Fibroblast of lung (primary cell): Measurements from ENCODE around the gene NFIC. TPM values are rescaled to one million over a fixed set of nuclear protein-coding genes. Genes with fewer than 3 reads are reported as not detected.

Source experiments
- DNase-seq, 2 donors: peaks; one replicate each; pipeline versions ENCODE4 v3.0.0 to v3.0.0-alpha.2; 2010; ENCODE audit warnings: low read depth in 2 of 2
- H2AFZ ChIP-seq: 2 replicates; pipeline ENCODE4 v1.5.1; 2012; ENCODE audit warnings: low read length, control low read depth, inconsistent platforms
- H3K27ac ChIP-seq: 2 replicates; pipeline ENCODE4 v1.5.1; 2011; ENCODE audit warnings: low read length, control low read depth; ENCODE audit not compliant: insufficient read depth
- H3K27me3 ChIP-seq: 2 replicates; pipeline ENCODE4 v1.5.1; 2011; ENCODE audit warnings: mild to moderate bottlenecking, low read length; ENCODE audit not compliant: control insufficient read depth, insufficient read depth
- H3K36me3 ChIP-seq: 2 replicates; pipeline ENCODE4 v1.5.1; 2011; ENCODE audit warnings: low read length; ENCODE audit not compliant: control insufficient read depth, insufficient read depth
- H3K4me1 ChIP-seq: 2 replicates; pipeline ENCODE4 v1.5.1; 2011; ENCODE audit warnings: low read length; ENCODE audit not compliant: control insufficient read depth, insufficient read depth; ENCODE audit errors: extremely low read depth
- H3K4me2 ChIP-seq: 2 replicates; pipeline ENCODE4 v1.5.1; 2011; ENCODE audit warnings: low read length, control low read depth; ENCODE audit not compliant: insufficient read depth; ENCODE audit errors: extremely low read depth
- H3K4me3 ChIP-seq, 4 experiments: fragments of 200-600 bp in 1 of 4; sonication (generic) in 1 of 4; replicated peaks in 1 of 4; 2 replicates each; pipeline ENCODE4 v1.5.1; 2011 to 2016; ENCODE audit warnings: low read length in 4 of 4, low read depth in 3 of 4, mild to moderate bottlenecking in 3 of 4, control low read depth in 2 of 4, inconsistent platforms in 1 of 4, mixed read lengths in 1 of 4; ENCODE audit not compliant: insufficient read depth in 1 of 4; ENCODE audit errors: control extremely low read depth in 1 of 4
- H3K79me2 ChIP-seq: 2 replicates; pipeline ENCODE4 v1.5.1; 2012; ENCODE audit warnings: mild to moderate bottlenecking, low read length, inconsistent platforms; ENCODE audit not compliant: control insufficient read depth, insufficient read depth
- H3K9ac ChIP-seq: 2 replicates; pipeline ENCODE4 v1.5.1; 2011; ENCODE audit warnings: mild to moderate bottlenecking, low read length, control low read depth; ENCODE audit not compliant: insufficient read depth
- H3K9me3 ChIP-seq: 2 replicates; pipeline ENCODE4 v1.5.1; 2012; ENCODE audit warnings: low read depth, low read length; ENCODE audit not compliant: control insufficient read depth, insufficient read depth
- H4K20me1 ChIP-seq: 2 replicates; pipeline ENCODE4 v1.5.1; 2011; ENCODE audit warnings: low read length; ENCODE audit not compliant: control insufficient read depth, insufficient read depth; ENCODE audit errors: extremely low read depth
- EZH2 ChIP-seq: IDR thresholded peaks from 2 replicates; pipeline ENCODE4 v1.5.1; 2012; ENCODE audit warnings: low read length, control low read depth, mild to moderate bottlenecking; ENCODE audit errors: missing control alignments
- polyA plus RNA-seq, 2 donors: library from polyadenylated mRNA; depleted of rRNA in 1 of 2; stranded (reverse) in 1 of 2; unstranded in 1 of 2; fragments of >200 nt; gene quantifications; 2 replicates each; pipeline ENCODE4 v1.2.1, GENCODE V29; 2011 to 2012; ENCODE audit warnings: missing spikeins in 1 of 2
- total RNA-seq: library from RNA; depleted of rRNA; stranded (reverse); fragments of >200 nt; gene quantifications from 2 replicates; pipeline ENCODE4 v1.2.1, GENCODE V29; 2014
- TF ChIP-seq, protein P1 (sequence below), 2 donors: IDR thresholded peaks in 1 of 2; conservative IDR thresholded peaks in 1 of 2; 1 replicate in 1 of 2; 2 replicates in 1 of 2; pipeline ENCODE4 v1.5.1; 2011 to 2012; ENCODE audit warnings: low read length in 2 of 2, control low read depth in 1 of 2, inconsistent platforms in 1 of 2, low read depth in 1 of 2, mild to moderate bottlenecking in 1 of 2

The NFIC gene
- total and polyA plus RNA-seq, 2 donors (not counting 1 experiment from before 2014, with no cell fraction given): 7.9 to 66.4 TPM

DNA sequence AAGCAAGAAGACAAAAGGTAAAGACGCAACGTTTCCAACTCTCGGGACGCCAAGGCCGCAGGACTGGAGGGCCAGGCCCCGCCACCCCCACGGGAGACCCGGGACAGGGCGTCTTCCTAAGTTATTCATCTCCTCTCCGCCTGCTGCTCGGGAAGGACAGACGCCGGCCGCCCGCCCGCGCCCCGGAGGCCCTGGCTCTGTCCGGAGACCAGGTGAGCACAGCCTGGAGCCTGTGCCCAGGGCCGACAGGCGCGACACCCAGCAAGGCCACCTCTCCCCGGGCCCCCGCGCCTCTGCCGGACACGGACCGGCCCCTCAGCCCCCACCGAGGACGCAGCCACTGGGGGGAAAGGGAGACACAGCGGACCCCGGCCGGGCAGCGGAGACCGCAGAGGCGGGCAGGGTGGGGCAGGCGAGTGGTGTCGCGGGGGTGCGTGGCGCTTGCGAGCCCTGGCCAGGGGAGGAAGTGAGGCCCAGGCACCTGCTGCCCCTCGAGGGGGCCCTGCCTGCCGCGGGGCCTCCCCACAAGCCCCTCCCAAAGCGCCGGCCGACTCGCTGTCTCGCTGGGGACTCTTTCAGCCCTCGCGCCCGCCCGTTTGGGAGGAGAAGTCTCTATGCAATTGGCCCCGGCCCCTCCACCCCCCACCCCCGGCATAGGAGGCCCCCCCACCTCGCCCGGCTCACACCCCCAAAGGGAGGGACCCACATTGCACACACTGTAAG is 96.8 kb downstream of the NFIC start:
- peaks cover 15% of the 10 kb centered on the region for H3K4me1 ChIP-seq
- no peak overlapping the region for H3K9ac ChIP-seq
- H3K27ac ChIP-seq: no peak overlapping the region
- no peaks in the 10 kb centered on the region for H3K9me3 ChIP-seq
- H3K79me2 ChIP-seq: peaks cover 4% of the 10 kb centered on the region
- no peak for TF ChIP-seq EZH2
- TF ChIP-seq, protein P1, sequence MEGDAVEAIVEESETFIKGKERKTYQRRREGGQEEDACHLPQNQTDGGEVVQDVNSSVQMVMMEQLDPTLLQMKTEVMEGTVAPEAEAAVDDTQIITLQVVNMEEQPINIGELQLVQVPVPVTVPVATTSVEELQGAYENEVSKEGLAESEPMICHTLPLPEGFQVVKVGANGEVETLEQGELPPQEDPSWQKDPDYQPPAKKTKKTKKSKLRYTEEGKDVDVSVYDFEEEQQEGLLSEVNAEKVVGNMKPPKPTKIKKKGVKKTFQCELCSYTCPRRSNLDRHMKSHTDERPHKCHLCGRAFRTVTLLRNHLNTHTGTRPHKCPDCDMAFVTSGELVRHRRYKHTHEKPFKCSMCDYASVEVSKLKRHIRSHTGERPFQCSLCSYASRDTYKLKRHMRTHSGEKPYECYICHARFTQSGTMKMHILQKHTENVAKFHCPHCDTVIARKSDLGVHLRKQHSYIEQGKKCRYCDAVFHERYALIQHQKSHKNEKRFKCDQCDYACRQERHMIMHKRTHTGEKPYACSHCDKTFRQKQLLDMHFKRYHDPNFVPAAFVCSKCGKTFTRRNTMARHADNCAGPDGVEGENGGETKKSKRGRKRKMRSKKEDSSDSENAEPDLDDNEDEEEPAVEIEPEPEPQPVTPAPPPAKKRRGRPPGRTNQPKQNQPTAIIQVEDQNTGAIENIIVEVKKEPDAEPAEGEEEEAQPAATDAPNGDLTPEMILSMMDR (conservative IDR thresholded peaks at IDR 0.05 in 1 of 2, IDR thresholded peaks at IDR 0.05 in 1 of 2; ENCODE audit: low read depth in 1 of 2, low read length in 2 of 2): no peak
- no peak overlapping the region for H3K4me3 ChIP-seq
- H2AFZ ChIP-seq: no peak overlapping the region
- H4K20me1 ChIP-seq: no peaks in the 10 kb centered on the region
- DNase-seq: no peak
- H3K36me3 ChIP-seq: peaks cover 8% of the 10 kb centered on the region
- H3K4me2 ChIP-seq: no peak overlapping the region
- H3K27me3 ChIP-seq: no peaks in the 10 kb centered on the region

DNA sequence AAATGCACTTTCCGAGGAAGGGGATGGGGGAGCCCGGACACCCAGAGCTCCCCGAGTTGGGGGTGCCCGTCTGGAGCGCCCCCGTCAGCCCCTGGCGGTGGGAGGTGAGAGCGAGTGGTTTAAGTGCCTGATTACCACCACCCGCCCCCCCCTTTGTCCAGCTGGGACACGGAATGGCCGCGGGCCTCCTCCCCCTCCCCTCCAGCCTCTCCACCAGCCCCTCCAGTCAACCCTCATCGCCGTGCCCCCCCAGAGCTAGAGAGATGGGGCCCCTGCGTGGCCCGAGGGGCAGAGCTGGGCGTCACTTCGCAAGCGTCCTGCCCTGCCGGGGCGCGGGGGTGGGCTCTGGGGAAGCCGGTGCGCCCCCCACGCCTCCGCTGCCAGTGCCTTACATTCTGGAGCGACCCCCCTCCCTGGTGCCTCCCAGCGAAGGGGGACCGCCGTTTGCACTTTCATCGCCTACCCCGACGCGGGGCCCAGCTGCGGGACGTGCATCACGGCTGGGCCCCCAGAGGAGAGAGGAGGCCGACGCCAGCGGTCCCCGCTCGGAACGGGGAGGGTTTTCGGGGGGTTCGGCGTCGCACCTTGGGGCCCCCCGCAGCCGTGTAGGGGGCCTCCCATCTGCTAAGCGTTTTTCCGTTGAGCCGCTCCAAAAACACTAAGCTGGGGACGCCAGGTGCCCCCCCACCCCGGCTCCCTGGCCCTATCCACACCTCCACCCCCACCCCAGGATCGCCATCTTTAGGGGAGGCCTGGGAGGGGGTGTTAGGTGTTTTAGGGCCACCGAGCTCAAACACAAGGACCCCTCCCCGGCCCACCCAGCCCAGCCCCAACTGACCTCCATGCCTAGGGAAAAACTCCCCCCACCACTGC is 97.6 kb downstream of the NFIC start:
- Histone ChIP-seq H3K27me3 (no peaks in the 10 kb centered on the region), H3K4me1 (peaks cover 11% of the 10 kb centered on the region), H3K27ac (no peak overlapping the region), H3K79me2 (peaks cover 4% of the 10 kb centered on the region), H3K9me3 (no peaks in the 10 kb centered on the region), H3K9ac (no peak overlapping the region), H2AFZ (no peak overlapping the region), H3K4me3 (no peak overlapping the region), H3K36me3 (peaks cover 8% of the 10 kb centered on the region), H3K4me2 (no peak overlapping the region), H4K20me1 (no peaks in the 10 kb centered on the region)
- no peak for TF ChIP-seq EZH2
- TF ChIP-seq, protein P1 (conservative IDR thresholded peaks at IDR 0.05 in 1 of 2, IDR thresholded peaks at IDR 0.05 in 1 of 2; ENCODE audit: low read depth in 1 of 2, low read length in 2 of 2): no peak
- no peak for DNase-seq

DNA sequence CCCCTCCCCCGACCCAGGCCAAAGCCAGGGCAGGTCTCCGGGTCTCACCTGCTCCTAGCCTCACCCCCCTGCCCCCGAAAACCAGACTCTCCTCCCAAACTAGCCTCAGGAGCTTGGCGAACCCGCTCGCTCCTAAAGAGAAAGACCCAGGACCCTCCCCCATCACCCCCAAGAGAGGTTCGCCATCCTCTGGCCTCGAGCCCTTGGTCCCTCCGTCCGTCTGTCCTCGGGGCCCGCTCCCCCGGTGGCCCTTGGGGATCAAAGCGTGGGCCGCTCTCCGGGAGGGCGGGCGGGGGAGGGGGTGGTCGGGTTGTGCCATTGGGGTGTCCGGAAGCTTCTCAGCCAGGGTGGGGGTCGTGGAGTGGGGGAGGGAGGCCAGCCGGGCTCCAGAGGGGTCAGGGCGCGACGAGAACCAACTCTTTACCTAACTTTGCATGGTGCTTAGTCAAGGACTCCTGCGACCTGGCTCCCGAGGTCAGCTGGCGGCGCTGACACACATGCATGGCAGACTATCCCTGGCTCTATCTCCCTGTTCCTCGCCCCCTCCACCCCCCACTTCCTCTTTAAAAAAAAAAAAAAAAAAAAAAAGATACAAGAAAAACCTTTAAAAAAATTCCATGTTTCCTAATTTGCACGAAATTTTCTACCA is 98.3 kb downstream of the NFIC start:
- no peak overlapping the region for H3K9ac ChIP-seq
- H3K79me2 ChIP-seq: peaks cover 4% of the 10 kb centered on the region
- no peaks in the 10 kb centered on the region for H4K20me1 ChIP-seq
- no peak overlapping the region for H3K27ac ChIP-seq
- H3K9me3 ChIP-seq: no peaks in the 10 kb centered on the region
- H3K27me3 ChIP-seq: no peaks in the 10 kb centered on the region
- H3K4me1 ChIP-seq: peaks cover 4% of the 10 kb centered on the region
- DNase-seq: no peak
- H3K4me3 ChIP-seq: no peak overlapping the region
- H2AFZ ChIP-seq: no peak overlapping the region
- peaks cover 8% of the 10 kb centered on the region for H3K36me3 ChIP-seq
- TF ChIP-seq, protein P1 (conservative IDR thresholded peaks at IDR 0.05 in 1 of 2, IDR thresholded peaks at IDR 0.05 in 1 of 2; ENCODE audit: low read depth in 1 of 2, low read length in 2 of 2): no peak
- TF ChIP-seq EZH2: no peak
- no peak overlapping the region for H3K4me2 ChIP-seq
